Transverse colon (tissue), 4 donors: Measurements from ENCODE around the gene IL16. TPM values are rescaled to one million over a fixed set of nuclear protein-coding genes. Genes with fewer than 3 reads are reported as not detected.

Experiments used
- DNase-seq: peaks from one replicate; pipeline ENCODE4 v3.0.0-alpha.2; 2019
- H3K27ac ChIP-seq, 4 donors: fragments of 200-600 bp; sonication (generic); 2 replicates each; pipeline ENCODE4 v1.5.1; 2016 to 2018; ENCODE audit warnings: inconsistent platforms in 4 of 4
- H3K27me3 ChIP-seq: fragments of 200-600 bp; sonication (generic); 2 replicates; pipeline ENCODE4 v1.5.1; 2017; ENCODE audit warnings: inconsistent platforms
- H3K36me3 ChIP-seq, 4 donors: fragments of 200-600 bp; sonication (generic); 2 replicates each; pipeline ENCODE4 v1.5.1; 2017 to 2019; ENCODE audit warnings: inconsistent platforms in 4 of 4
- H3K4me1 ChIP-seq, 4 donors: fragments of 200-600 bp; sonication (generic); 2 replicates each; pipeline ENCODE4 v1.5.1; 2017 to 2020; ENCODE audit warnings: inconsistent platforms in 4 of 4
- H3K4me3 ChIP-seq, 4 donors: fragments of 200-600 bp; sonication (generic); 1 replicate in 1 of 4; 2 replicates in 3 of 4; pipeline versions ENCODE4 v1.5.1 to v1.6.1; 2017 to 2019; ENCODE audit warnings: inconsistent platforms in 4 of 4
- H3K9me3 ChIP-seq, 2 donors: fragments of 200-600 bp; sonication (generic); 2 replicates each; pipeline ENCODE4 v1.5.1; 2017 to 2019; ENCODE audit warnings: inconsistent platforms in 2 of 2
- EP300 ChIP-seq: sonication (generic); formaldehyde crosslinking; IDR thresholded peaks from one replicate; pipeline ENCODE4 v1.6.1; 2017; ENCODE audit warnings: antibody characterized with exemption, low read depth
- POLR2A ChIP-seq: fragments of 450-650 bp; IDR thresholded peaks from one replicate; pipeline ENCODE4 v1.6.1; 2016; ENCODE audit warnings: antibody characterized with exemption, mild to moderate bottlenecking, moderate library complexity
- POLR2AphosphoS5 ChIP-seq, 3 donors: sonication (generic); formaldehyde crosslinking; IDR thresholded peaks; one replicate each; pipeline ENCODE4 v1.6.1; 2016; ENCODE audit warnings: antibody characterized with exemption in 3 of 3
- WGBS, 2 donors: methylation state at CpG; one replicate each; pipeline ENCODE4 v1.1.5; 2018; ENCODE audit warnings: low coverage in 1 of 2; 5-methylcytosine and 5-hydroxymethylcytosine counted together
- in situ Hi-C, 4 donors: fragments of 200-750 bp; cut with MboI; loops; one replicate each; pipeline versions ENCODE4 v1.15.0 to v1.15.1; 2017; ENCODE audit warnings: low sequenced_read_pairs in 3 of 4, low pct_ligation_motif_present in 1 of 4, low pct_unique_long_range_greater_than_20kb in 1 of 4
- intact Hi-C: fragments of 100-400 bp; cut with DNase I; formaldehyde crosslinking; loops from one replicate; pipeline ENCODE4 v1.15.1; 2023; ENCODE audit warnings: low total_unique reads
- total RNA-seq, 4 donors: library from RNA; depleted of rRNA; stranded (reverse); fragments of >200 nt; gene quantifications; one replicate each; pipeline ENCODE4 v1.1.0, GENCODE V29; 2016
- TF ChIP-seq, protein P1 (sequence below), 5 experiments: fragments of 200-600 bp in 3 of 5; fragments of 450-650 bp in 2 of 5; sonication (generic) in 3 of 5; IDR thresholded peaks; 1 replicate in 2 of 5; 2 replicates in 3 of 5; pipeline ENCODE4 v1.5.1; 2016 to 2017; ENCODE audit warnings: antibody characterized with exemption in 5 of 5, inconsistent platforms in 3 of 5, mild to moderate bottlenecking in 2 of 5, moderate library complexity in 1 of 5

Gene IL16
- total RNA-seq, 4 donors from 2014 or later: 5.2 to 40.0 (median 22.3) TPM

DNA sequence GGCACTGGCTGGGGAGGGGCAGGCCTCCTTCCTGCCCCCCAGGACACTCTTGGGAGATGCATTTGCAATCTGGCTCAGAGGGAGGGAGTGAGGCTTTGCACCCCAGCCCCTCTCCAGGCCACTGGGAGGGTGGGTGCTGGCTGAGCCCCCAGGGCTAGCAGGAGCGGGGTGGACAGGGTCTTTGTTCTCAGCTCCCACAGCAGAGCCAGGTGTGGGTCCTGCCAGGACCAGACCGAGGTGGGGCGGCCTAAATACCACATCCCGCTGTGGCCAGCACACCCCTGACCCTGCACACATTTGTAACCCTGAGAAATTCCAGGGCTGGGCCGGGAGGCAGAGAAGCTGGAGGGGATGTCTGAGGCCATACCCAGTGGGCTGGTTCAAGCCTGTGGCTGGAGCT, 86.2 kb downstream of the IL16 start:
- peak; percentile 5 for DNase-seq
- H3K36me3 ChIP-seq: no peaks in the 10 kb centered on the region
- intact Hi-C loops: no loop called here
- TF ChIP-seq POLR2AphosphoS5 (IDR thresholded peaks at IDR 0.05) (no peak), EP300 (no peak), POLR2A (no peak)
- TF ChIP-seq, protein P1, sequence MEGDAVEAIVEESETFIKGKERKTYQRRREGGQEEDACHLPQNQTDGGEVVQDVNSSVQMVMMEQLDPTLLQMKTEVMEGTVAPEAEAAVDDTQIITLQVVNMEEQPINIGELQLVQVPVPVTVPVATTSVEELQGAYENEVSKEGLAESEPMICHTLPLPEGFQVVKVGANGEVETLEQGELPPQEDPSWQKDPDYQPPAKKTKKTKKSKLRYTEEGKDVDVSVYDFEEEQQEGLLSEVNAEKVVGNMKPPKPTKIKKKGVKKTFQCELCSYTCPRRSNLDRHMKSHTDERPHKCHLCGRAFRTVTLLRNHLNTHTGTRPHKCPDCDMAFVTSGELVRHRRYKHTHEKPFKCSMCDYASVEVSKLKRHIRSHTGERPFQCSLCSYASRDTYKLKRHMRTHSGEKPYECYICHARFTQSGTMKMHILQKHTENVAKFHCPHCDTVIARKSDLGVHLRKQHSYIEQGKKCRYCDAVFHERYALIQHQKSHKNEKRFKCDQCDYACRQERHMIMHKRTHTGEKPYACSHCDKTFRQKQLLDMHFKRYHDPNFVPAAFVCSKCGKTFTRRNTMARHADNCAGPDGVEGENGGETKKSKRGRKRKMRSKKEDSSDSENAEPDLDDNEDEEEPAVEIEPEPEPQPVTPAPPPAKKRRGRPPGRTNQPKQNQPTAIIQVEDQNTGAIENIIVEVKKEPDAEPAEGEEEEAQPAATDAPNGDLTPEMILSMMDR (IDR thresholded peaks at IDR 0.05): no peak
- no peaks in the 10 kb centered on the region for H3K27me3 ChIP-seq
- no peak overlapping the region for H3K4me3 ChIP-seq
- H3K4me1 ChIP-seq: peaks cover 4 to 23% (median 13%) of the 10 kb centered on the region in 4 donors
- no peak overlapping the region for H3K27ac ChIP-seq
- no peaks in the 10 kb centered on the region for H3K9me3 ChIP-seq
- in situ Hi-C loops: loop anchor here in 1 of 4 donors (5.0 kb wide), 1 partner anchor 119 kb away; no protein-coding TSS in a partner anchor
- 92% methylated on average over 5 of the region's 5 CpGs; no CpG with 5 or more reads in 1 of the 2 donors for WGBS, 2 donors

DNA sequence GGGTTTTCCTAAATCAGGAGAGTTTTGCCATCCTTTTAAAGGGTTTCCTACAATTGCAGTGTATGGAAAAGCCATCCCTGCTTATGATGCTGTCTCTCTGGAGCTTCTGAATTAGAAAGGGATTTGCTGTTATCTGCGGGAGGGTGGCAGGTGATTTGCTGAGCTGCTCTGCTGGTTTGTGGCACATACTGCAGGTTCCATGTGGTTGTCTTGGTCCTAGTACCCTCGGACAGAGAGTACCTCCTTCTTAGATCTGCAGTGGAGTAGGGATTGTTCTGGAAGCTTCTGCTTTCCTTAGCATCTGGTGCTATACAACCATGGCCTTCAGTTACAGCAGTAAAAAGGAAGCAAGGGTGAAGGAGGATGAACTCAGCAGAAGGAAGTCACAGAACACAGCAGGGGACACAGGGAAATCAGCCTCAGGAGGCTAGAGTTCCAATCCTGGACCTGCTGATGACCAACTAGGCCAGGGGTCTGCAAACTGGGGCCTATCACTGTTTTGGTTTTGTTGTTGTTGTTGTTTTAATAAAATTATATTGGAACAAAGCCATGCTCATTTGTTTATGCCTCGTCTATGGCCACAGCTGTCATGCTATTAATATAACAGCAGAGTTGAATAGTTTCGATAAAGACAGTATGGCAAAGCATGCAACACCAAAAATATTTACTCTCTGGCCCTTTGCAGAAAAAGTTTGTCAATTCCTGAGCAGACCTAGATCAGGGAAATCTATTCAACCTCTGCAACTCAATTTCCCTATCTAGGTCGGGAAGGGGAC, 87.8 kb downstream of the IL16 start:
- intact Hi-C loops: no loop called here
- peak; percentile 5 for DNase-seq
- Histone ChIP-seq H3K4me3 (no peak overlapping the region), H3K27me3 (no peaks in the 10 kb centered on the region), H3K36me3 (no peaks in the 10 kb centered on the region), H3K4me1 (peaks cover 4 to 22% (median 12%) of the 10 kb centered on the region in 4 donors), H3K27ac (peak overlapping the region in 3 of 4 donors; percentile 22 to 55 (median 36)), H3K9me3 (no peaks in the 10 kb centered on the region)
- 70 to 76% methylated on average over 5 of the region's 5 CpGs for WGBS, 2 donors
- TF ChIP-seq POLR2AphosphoS5 (IDR thresholded peaks at IDR 0.05): no peak
- TF ChIP-seq POLR2A: no peak
- no peak for TF ChIP-seq EP300
- TF ChIP-seq, protein P1 (IDR thresholded peaks at IDR 0.05): no peak
- in situ Hi-C loops: loop anchor here in 1 of 4 donors (5.0 kb wide), 1 partner anchor 118 kb away; no protein-coding TSS in a partner anchor

DNA sequence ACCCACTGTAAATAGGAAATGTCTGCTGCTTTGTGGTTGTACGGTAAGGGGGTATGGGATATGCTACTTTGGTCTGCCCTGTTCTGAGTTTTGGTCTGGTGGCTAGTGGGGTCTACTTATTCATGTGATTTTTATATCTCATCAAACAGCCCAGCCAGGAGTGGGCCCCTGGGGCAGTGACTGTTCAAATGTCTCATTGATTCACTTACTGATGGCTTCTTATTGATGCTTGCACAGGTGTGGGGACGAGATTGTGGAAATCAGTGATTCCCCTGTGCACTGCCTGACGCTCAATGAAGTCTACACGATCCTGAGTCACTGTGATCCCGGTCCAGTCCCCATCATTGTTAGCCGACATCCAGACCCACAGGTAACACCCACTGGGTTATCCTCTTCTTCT, 88.8 kb downstream of the IL16 start:
- Histone ChIP-seq H3K27ac (peak overlapping the region in 1 of 4 donors; percentile 55), H3K9me3 (no peaks in the 10 kb centered on the region)
- intact Hi-C loops: no loop called here

DNA sequence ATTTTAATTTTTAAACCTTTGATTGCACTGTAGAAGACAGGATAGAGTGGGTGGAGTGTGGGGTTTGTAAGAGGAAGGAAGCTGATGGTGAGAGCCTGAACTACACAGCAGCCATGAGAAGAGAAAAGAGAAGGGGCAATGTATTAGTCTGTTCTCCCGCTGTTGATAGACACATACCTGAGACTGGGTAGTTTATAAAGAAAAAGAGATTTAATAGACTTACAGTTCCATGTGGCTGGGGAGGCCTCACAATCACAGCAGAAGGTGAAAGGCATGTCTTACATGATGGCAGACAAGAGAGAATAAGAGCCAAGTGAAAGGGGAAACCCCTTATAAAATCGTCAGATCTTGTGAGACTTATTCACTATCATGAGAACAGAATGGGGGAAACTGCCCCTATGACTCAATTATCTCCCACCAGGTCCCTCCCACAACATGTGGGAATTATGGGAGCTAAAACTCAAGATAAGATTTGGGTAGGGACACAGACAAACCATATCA, 90.0 kb downstream of the IL16 start:
- H3K36me3 ChIP-seq: no peaks in the 10 kb centered on the region
- peaks cover 0 to 4% (median 0%) of the 10 kb centered on the region in 4 donors for H3K4me1 ChIP-seq
- H3K27me3 ChIP-seq: no peaks in the 10 kb centered on the region
- DNase-seq: peak; percentile 6
- no peaks in the 10 kb centered on the region for H3K9me3 ChIP-seq
- intact Hi-C loops: no loop called here
- TF ChIP-seq POLR2A (no peak), EP300 (no peak)
- TF ChIP-seq, protein P1 (IDR thresholded peaks at IDR 0.05): no peak
- in situ Hi-C loops: no loop called here
- WGBS, 2 donors: 70 to 88% methylated on average over 2 of the region's 2 CpGs
- H3K27ac ChIP-seq: peak overlapping the region in 2 of 4 donors; percentile 13 to 21
- no peak overlapping the region for H3K4me3 ChIP-seq

More for the DNA sequence above, 88.8 kb downstream of the IL16 start:
- peaks cover 4 to 12% (median 8%) of the 10 kb centered on the region in 4 donors for H3K4me1 ChIP-seq
- in situ Hi-C loops: no loop called here
- TF ChIP-seq POLR2A (no peak), EP300 (no peak), POLR2AphosphoS5 (IDR thresholded peaks at IDR 0.05) (no peak)
- TF ChIP-seq, protein P1 (IDR thresholded peaks at IDR 0.05): no peak
- DNase-seq: peak; percentile 2
- no peak overlapping the region for H3K4me3 ChIP-seq
- 95 to 100% methylated on average over 1 to 6 of the region's 6 CpGs for WGBS, 2 donors
- no peaks in the 10 kb centered on the region for H3K27me3 ChIP-seq
- H3K36me3 ChIP-seq: no peaks in the 10 kb centered on the region
